ENCODE results near the gene NDOR1. TPM values are rescaled to one million over a fixed set of nuclear protein-coding genes. Genes with fewer than 3 reads are reported as not detected.

The NDOR1 gene
- total RNA-seq, 3 donors from 2014 or later, result 15.9 to 19.7 (median 19.0) TPM

DNA sequence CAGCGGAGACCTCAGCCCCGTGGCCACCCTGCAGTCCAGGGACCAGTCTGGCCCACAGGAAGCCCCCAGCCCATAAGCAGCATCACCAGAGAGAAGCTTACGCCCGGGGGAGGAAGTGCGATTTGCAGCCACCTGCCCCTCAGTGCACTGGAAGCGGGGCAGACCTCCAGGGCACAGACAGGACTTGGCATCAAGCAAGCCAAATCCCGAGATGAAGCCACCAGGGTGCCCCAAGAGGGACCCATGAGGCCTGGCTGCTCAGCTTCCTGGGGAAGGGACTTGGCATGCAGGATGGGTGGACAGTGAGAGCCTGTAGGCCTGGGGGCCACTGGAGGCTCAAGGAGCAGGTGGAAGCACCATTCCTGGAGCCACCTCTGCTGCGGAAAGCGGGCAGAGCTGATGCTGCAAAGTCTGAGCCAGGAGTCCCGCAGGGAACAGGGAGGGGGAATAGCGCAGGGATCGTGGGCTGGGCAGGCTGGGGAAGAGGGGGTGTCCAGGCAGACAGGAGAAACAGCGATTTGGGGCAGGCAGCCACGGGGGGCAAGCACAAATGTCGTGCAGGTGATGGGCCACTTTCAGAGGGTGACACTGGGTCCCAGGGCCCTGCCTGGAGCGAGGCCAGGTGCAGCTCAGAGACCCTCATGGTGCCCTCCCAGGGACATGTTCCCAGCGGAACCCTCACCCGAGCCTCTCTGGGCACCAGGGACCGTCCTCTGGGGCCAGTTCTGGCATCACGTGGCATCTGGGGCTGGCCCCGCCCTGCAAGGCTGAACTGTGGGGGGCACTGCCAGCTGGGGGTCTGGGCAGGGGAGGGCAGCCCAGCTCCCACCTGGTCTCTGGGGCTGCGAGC lies 38.9 kb upstream of the NDOR1 start:
- Histone ChIP-seq H3K4me1 (ENCODE audit: low read depth) (peaks cover 45% of the 10 kb centered on the region), H3K9me3 (no peaks in the 10 kb centered on the region), H3K4me3 (no peak overlapping the region), H3K36me3 (ENCODE audit: low read depth) (no peaks in the 10 kb centered on the region)
- ATAC-seq, result no peak
- intact Hi-C loops (cut with DNase I, micrococcal nuclease), result no loop called here
- TF ChIP-seq, protein P1, sequence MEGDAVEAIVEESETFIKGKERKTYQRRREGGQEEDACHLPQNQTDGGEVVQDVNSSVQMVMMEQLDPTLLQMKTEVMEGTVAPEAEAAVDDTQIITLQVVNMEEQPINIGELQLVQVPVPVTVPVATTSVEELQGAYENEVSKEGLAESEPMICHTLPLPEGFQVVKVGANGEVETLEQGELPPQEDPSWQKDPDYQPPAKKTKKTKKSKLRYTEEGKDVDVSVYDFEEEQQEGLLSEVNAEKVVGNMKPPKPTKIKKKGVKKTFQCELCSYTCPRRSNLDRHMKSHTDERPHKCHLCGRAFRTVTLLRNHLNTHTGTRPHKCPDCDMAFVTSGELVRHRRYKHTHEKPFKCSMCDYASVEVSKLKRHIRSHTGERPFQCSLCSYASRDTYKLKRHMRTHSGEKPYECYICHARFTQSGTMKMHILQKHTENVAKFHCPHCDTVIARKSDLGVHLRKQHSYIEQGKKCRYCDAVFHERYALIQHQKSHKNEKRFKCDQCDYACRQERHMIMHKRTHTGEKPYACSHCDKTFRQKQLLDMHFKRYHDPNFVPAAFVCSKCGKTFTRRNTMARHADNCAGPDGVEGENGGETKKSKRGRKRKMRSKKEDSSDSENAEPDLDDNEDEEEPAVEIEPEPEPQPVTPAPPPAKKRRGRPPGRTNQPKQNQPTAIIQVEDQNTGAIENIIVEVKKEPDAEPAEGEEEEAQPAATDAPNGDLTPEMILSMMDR (IDR thresholded peaks at IDR 0.05), result no peak
- DNase-seq, result no peak

DNA sequence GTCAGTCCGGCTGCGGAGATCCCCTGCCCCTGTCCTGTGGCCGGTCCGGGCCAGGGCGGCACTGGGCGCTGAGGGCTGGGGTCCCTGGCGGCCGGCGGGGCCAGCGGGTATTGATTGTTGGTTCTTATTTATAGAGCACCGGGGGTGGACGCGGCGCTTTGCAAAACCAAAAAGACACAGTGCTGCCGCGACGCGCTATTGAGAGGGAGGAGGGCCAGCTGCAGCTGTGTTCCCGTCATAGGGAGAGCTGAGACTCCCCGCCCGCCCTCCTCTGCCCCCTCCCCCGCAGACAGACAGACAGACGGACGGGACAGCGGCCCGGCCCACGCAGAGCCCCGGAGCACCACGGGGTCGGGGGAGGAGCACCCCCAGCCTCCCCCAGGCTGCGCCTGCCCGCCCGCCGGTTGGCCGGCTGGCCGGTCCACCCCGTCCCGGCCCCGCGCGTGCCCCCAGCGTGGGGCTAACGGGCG lies 38.2 kb upstream of the NDOR1 start:
- TF ChIP-seq, protein P1 (IDR thresholded peaks at IDR 0.05), result no peak
- Histone ChIP-seq H3K36me3 (ENCODE audit: low read depth) (no peaks in the 10 kb centered on the region), H3K4me1 (ENCODE audit: low read depth) (peaks cover 45% of the 10 kb centered on the region), H3K4me3 (no peak overlapping the region), H3K9me3 (no peaks in the 10 kb centered on the region)
- intact Hi-C loops (cut with DNase I, micrococcal nuclease), result no loop called here
- DNase-seq (no peak), ATAC-seq (no peak)

DNA sequence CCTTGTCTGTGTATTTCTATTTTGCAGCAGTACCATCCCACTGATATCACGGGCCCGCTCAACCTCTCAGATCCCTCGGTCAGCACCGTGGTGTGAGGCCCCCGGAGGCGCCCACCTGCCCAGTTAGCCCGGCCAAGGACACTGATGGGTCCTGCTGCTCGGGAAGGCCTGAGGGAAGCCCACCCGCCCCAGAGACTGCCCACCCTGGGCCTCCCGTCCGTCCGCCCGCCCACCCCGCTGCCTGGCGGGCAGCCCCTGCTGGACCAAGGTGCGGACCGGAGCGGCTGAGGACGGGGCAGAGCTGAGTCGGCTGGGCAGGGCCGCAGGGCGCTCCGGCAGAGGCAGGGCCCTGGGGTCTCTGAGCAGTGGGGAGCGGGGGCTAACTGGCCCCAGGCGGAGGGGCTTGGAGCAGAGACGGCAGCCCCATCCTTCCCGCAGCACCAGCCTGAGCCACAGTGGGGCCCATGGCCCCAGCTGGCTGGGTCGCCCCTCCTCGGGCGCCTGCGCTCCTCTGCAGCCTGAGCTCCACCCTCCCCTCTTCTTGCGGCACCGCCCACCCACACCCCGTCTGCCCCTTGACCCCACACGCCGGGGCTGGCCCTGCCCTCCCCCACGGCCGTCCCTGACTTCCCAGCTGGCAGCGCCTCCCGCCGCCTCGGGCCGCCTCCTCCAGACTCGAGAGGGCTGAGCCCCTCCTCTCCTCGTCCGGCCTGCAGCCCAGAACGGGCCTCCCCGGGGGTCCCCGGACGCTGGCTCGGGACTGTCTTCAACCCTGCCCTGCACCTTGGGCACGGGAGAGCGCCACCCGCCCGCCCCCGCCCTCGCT lies 37.5 kb upstream of the NDOR1 start:
- Histone ChIP-seq H3K9me3 (no peaks in the 10 kb centered on the region), H3K4me1 (ENCODE audit: low read depth) (peaks cover 39% of the 10 kb centered on the region), H3K36me3 (ENCODE audit: low read depth) (no peaks in the 10 kb centered on the region), H3K4me3 (no peak overlapping the region)
- TF ChIP-seq, protein P1 (IDR thresholded peaks at IDR 0.05), result no peak
- ATAC-seq (peak; percentile 58), DNase-seq (peak; percentile 76 to 83 (median 80))
- intact Hi-C loops (cut with DNase I, micrococcal nuclease), result no loop called here

DNA sequence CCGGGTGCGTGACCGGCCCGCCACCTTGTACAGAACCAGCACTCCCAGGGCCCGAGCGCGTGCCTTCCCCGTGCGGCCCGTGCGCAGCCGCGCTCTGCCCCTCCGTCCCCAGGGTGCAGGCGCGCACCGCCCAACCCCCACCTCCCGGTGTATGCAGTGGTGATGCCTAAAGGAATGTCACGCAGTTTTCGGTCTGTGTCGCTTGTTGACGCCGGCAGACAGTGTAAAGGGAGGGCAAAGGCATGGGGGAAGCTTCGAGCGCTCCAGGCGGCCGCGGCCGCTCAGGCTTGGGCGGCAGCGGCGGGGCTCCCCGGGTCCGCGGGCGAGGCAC lies 37.0 kb upstream of the NDOR1 start:
- intact Hi-C loops (cut with DNase I, micrococcal nuclease), result no loop called here
- DNase-seq, result no peak
- H3K36me3 ChIP-seq (ENCODE audit: low read depth), result no peaks in the 10 kb centered on the region
- peaks cover 33% of the 10 kb centered on the region for H3K4me1 ChIP-seq (ENCODE audit: low read depth)
- H3K9me3 ChIP-seq, result no peaks in the 10 kb centered on the region
- TF ChIP-seq, protein P1 (IDR thresholded peaks at IDR 0.05), result no peak
- peak; percentile 3 for ATAC-seq
- peak overlapping the region; percentile 11 for H3K4me3 ChIP-seq

DNA sequence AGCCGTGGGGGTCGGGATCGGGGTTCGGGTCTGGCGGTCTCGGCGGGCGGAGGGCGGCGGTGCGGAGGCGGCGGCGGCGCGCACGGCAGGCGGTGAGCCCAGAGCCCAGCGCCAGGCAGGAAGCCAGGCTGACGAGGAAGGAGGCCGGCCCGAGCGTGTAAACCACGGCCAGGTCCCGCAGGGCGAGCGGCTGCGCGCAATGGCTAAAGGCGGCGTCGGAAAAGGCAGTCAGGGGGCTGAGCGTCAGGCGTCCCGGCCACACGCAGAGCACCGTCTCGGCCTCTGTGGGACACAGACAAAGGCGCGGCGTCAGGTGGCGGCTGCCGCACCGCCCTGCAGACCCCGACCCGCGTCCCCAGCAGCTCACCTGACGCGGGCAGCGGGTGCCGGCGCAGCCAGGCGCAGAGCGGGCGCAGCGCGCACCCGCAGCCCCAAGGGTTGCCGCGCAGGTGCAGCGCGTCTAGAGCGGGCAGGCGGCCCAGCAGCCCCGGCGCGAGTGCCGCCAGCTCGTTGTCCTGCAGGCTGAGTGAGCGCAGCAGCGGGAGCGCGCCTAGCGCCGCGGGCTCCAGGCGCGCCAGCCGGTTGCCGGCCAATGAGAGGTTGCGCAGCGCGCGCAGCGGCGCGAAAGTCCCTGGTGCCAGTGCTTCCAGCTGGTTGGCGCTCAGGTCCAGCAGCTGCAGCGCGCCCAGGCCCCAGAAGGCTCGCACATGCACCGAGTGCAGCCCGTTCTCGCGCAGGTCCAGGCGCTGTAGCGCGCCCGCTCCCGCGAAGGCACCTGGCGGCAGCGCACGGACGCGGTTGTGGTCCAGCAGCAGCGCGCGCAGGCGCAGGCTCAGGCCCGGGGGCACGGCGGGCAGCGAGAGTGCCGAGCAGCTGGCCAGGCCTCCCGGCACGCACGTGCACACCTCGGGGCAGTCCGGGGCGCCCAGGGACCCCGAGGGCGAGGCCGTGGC lies 36.3 kb upstream of the NDOR1 start:
- intact Hi-C loops (cut with DNase I, micrococcal nuclease), result no loop called here
- Histone ChIP-seq H3K4me3 (peak overlapping the region; percentile 11), H3K36me3 (ENCODE audit: low read depth) (no peaks in the 10 kb centered on the region), H3K4me1 (ENCODE audit: low read depth) (peaks cover 34% of the 10 kb centered on the region), H3K9me3 (no peaks in the 10 kb centered on the region)
- DNase-seq (peak in 2 of 3 donors; percentile 53 to 71), ATAC-seq (peak; percentile 61)
- TF ChIP-seq, protein P1 (IDR thresholded peaks at IDR 0.05), result no peak
